Measurements from ENCODE around the gene RIOK2. TPM values are rescaled to one million over a fixed set of nuclear protein-coding genes. Genes with fewer than 3 reads are reported as not detected.

Gene RIOK2
- total and polyA plus RNA-seq, 2 of the 8 experiments (the other 6 are each of a cell fraction or from before 2014, with no cell fraction given): 5.4 to 35.0 TPM

- no peak overlapping the region; the same call in 1 of the 2 replicates for H2AK5ac ChIP-seq (ENCODE audit: low read depth, low read length)
- FAIRE-seq: no peak
- ChIA-PET POLR2A (ENCODE audit: partially characterized antibody) (interaction anchor here (0.6 to 1.1 kb wide), 3 partner anchors 9 to 21 kb away, joined by 3 to 5 read pairs (median 3); no protein-coding TSS in a partner anchor), CTCF (ENCODE audit: partially characterized antibody) (interaction anchor here (1.0 to 1.5 kb wide), 2 partner anchors 12 to 580 kb away, joined by 3 read pairs; no protein-coding TSS in a partner anchor)
- H3K4me3 ChIP-seq (ENCODE audit: extremely low read depth in 1 of 4, insufficient read depth in 2 of 4, low read depth in 3 of 4, low read length in 4 of 4): peak overlapping the region; percentile 93 to 97 (median 96)
- no peaks in the 10 kb centered on the region for H3K79me1 ChIP-seq (ENCODE audit: low read depth, low read length)
- H3K23me2 ChIP-seq (ENCODE audit: low read depth, low read length): 0 out of 2 replicates have a peak, but pooled peaks cover 6% of the 10 kb centered on the region
- H4K91ac ChIP-seq (replicated peaks; ENCODE audit: insufficient read length, low read length): no peak overlapping the region
- peaks cover 0 to 8% (median 6%) of the 10 kb centered on the region in 4 experiments; a peak in 5 of 7 replicates for H3K27me3 ChIP-seq (replicated peaks in 1 of 4; ENCODE audit: control insufficient read depth in 3 of 4, extremely low read depth in 1 of 4, insufficient read depth in 3 of 4, low read length in 3 of 4)
- peaks cover 0 to 4% (median 0%) of the 10 kb centered on the region in 4 experiments; a peak in 1 of 7 replicates for H3K4me1 ChIP-seq (replicated peaks in 1 of 4; ENCODE audit: control insufficient read depth in 3 of 4, insufficient read depth in 4 of 4, low read length in 3 of 4)
- peaks cover 0 to 33% of the 10 kb centered on the region in 2 experiments; a peak in 3 of 4 replicates for H3K79me2 ChIP-seq (ENCODE audit: control insufficient read depth in 1 of 2, insufficient read depth in 2 of 2, low read length in 2 of 2)
- H2BK15ac ChIP-seq (ENCODE audit: low read length): no peak overlapping the region
- H3K4me2 ChIP-seq (ENCODE audit: insufficient read depth in 1 of 2, low read depth in 2 of 2, low read length in 2 of 2): peak overlapping the region; percentile 68 to 77
- H2BK12ac ChIP-seq (ENCODE audit: low read depth, low read length): no peak overlapping the region
- H2AFZ ChIP-seq (ENCODE audit: low read length): no peak overlapping the region
- no peak overlapping the region for H3K27ac ChIP-seq (ENCODE audit: low read depth, low read length)
- H3K56ac ChIP-seq (replicated peaks; ENCODE audit: insufficient read length, low read depth, low read length): no peak overlapping the region
- no peak overlapping the region for H4K5ac ChIP-seq (ENCODE audit: insufficient read length, low read depth, low read length)
- H4K8ac ChIP-seq (ENCODE audit: extremely low read depth, insufficient read depth, low read length): no peak overlapping the region
- H2BK120ac ChIP-seq (replicated peaks; ENCODE audit: low read depth, low read length): no peak overlapping the region
- WGBS, 2 experiments (ENCODE audit: extremely low coverage in 1 of 2, insufficient coverage in 1 of 2, insufficient read length in 1 of 2, insufficient replicate concordance in 2 of 2, low coverage in 1 of 2, low lambda C conversion rate in 2 of 2, missing lambda C conversion rate in 1 of 2): 88% methylated on average over 4 of the region's 4 CpGs; no CpG with 5 or more reads in 1 of the 2 experiments
- no peak for DNase-seq (ENCODE audit: low read depth in 1 of 2, low spot score in 2 of 2)
- no peak overlapping the region for H3K14ac ChIP-seq (ENCODE audit: insufficient read length)
- peak overlapping the region in 2 of 4 experiments; percentile 71 to 87; a peak in 2 of 7 replicates for H3K9ac ChIP-seq (replicated peaks in 1 of 4; ENCODE audit: extremely low read depth in 1 of 4, low read depth in 3 of 4, low read length in 3 of 4)
- H4K20me1 ChIP-seq (replicated peaks in 1 of 2; ENCODE audit: control insufficient read depth in 1 of 2, insufficient read depth in 2 of 2, low read length in 2 of 2): no peaks in the 10 kb centered on the region
- H3K4ac ChIP-seq (replicated peaks; ENCODE audit: insufficient read length, low read depth, low read length): no peak overlapping the region
- H3K9me3 ChIP-seq (ENCODE audit: insufficient read depth in 2 of 2, low read depth in 1 of 2, low read length in 1 of 2): no peaks in the 10 kb centered on the region
- no peak overlapping the region for H2BK20ac ChIP-seq (ENCODE audit: low read length)
- H2BK5ac ChIP-seq (ENCODE audit: low read depth, low read length): no peak overlapping the region
- no peak overlapping the region for H3K18ac ChIP-seq (ENCODE audit: extremely low read depth, low read length)
- H3K23ac ChIP-seq (ENCODE audit: insufficient read length): no peak overlapping the region
- peaks cover 6 to 28% (median 15%) of the 10 kb centered on the region in 4 experiments; a peak in 7 of 8 replicates for H3K36me3 ChIP-seq (ENCODE audit: control insufficient read depth in 2 of 4, insufficient read depth in 4 of 4, low read length in 3 of 4)
- no peak for TF ChIP-seq EGR1 (IDR thresholded peaks at IDR 0.05; ENCODE audit: borderline replicate concordance, low read depth, low read length)
- TF ChIP-seq CBX5 (IDR thresholded peaks at IDR 0.05; ENCODE audit: low read depth, low read length): no peak
- TF ChIP-seq SP4 (IDR thresholded peaks at IDR 0.05; ENCODE audit: low read length): no peak
- TF ChIP-seq MAX (IDR thresholded peaks at IDR 0.05): no peak
- TF ChIP-seq ZNF274 (IDR thresholded peaks at IDR 0.05; ENCODE audit: borderline replicate concordance, extremely low read depth, low read length): no peak
- TF ChIP-seq RNF2 (IDR thresholded peaks at IDR 0.05; ENCODE audit: borderline replicate concordance, low read depth, low read length, missing control alignments, poor library complexity, severe bottlenecking): no peak
- no peak for TF ChIP-seq RXRA (IDR thresholded peaks at IDR 0.05; ENCODE audit: insufficient read depth, low read depth, low read length)
- TF ChIP-seq BACH1 (IDR thresholded peaks at IDR 0.05; ENCODE audit: low read length): no peak
- TF ChIP-seq SUZ12 (IDR thresholded peaks at IDR 0.05; ENCODE audit: low read length): no peak
- no peak for TF ChIP-seq BRCA1 (IDR thresholded peaks at IDR 0.05; ENCODE audit: low read depth, low read length)
- TF ChIP-seq CREB1 (IDR thresholded peaks at IDR 0.05): no peak
- no peak for TF ChIP-seq HDAC6 (IDR thresholded peaks at IDR 0.05; ENCODE audit: low read depth, low read length)
These were observed 1.0 kb downstream of the RIOK2 start for GRCh38 chr5:97181856-97182545.
